GM19455 (cell line): Measurements from ENCODE around the gene CTNS.

ENCODE experiments used
- ATAC-seq: cut with Tn5 transposase; IDR thresholded peaks from one replicate; pipeline ENCODE4 v1.9.1; 2021; ENCODE audit not compliant: unreplicated experiment

Gene CTNS

GRCh38 chr17:3622977-3623594 lies 13.5 kb upstream of the CTNS start:
- ATAC-seq = no peak

GRCh38 chr17:3626831-3627768 lies 9.5 kb upstream of the CTNS start:
- no peak for ATAC-seq

- no peak for ATAC-seq
Measured at GRCh38 chr17:3627769-3628167, 8.8 kb upstream of the CTNS start.

- no peak for ATAC-seq
Measured at GRCh38 chr17:3630781-3631180, 5.8 kb upstream of the CTNS start.

GRCh38 chr17:3632287-3632686 lies 4.3 kb upstream of the CTNS start:
- no peak for ATAC-seq

- peak; percentile 15 for ATAC-seq
Measured at GRCh38 chr17:3635474-3636153, 946 bp upstream of the CTNS start.

GRCh38 chr17:3636908-3637373 lies 381 bp downstream of the CTNS start:
- peak; percentile 9 for ATAC-seq

- no peak for ATAC-seq
Measured at GRCh38 chr17:3639981-3640596, 3.5 kb downstream of the CTNS start.

GRCh38 chr17:3641014-3641413 lies 4.5 kb downstream of the CTNS start:
- no peak for ATAC-seq

GRCh38 chr17:3641717-3642486 lies 5.3 kb downstream of the CTNS start:
- no peak for ATAC-seq

GRCh38 chr17:3643889-3644349 lies 7.4 kb downstream of the CTNS start:
- ATAC-seq = no peak

- no peak for ATAC-seq
Measured at GRCh38 chr17:3645310-3645709, 8.8 kb downstream of the CTNS start.

- no peak for ATAC-seq
Measured at GRCh38 chr17:3647251-3647650, 10.7 kb downstream of the CTNS start.

GRCh38 chr17:3647769-3648555 lies 11.4 kb downstream of the CTNS start:
- ATAC-seq = no peak

- no peak for ATAC-seq
Measured at GRCh38 chr17:3655766-3656165, 19.2 kb downstream of the CTNS start.

- ATAC-seq = no peak
Measured at GRCh38 chr17:3656353-3656752, 19.8 kb downstream of the CTNS start.

- no peak for ATAC-seq
Measured at GRCh38 chr17:3656755-3657587, 20.4 kb downstream of the CTNS start.

GRCh38 chr17:3657588-3657869 lies 21.0 kb downstream of the CTNS start:
- no peak for ATAC-seq
